ENCODE results near the gene HHAT. TPM values are rescaled to one million over a fixed set of nuclear protein-coding genes. Genes with fewer than 3 reads are reported as not detected.

Gene HHAT
- total and polyA plus RNA-seq, 3 donors from 2014 or later = 8.5 to 24.3 (median 23.8) TPM

GRCh38 chr1:210541680-210542358 lies 213.1 kb downstream of the HHAT start:
- intact Hi-C loops (cut with DNase I; ENCODE audit: low total_unique reads) = no loop called here
- Histone ChIP-seq H3K9me3 (no peaks in the 10 kb centered on the region), H3K27ac (no peak overlapping the region), H3K27me3 (no peaks in the 10 kb centered on the region), H3K36me3 (ENCODE audit: low read depth, missing control alignments) (no peaks in the 10 kb centered on the region), H3K4me3 (no peak overlapping the region), H3K4me1 (no peaks in the 10 kb centered on the region)
- no peak for DNase-seq
- WGBS, 2 donors = 84 to 85% methylated on average over 6 of the region's 6 CpGs
- TF ChIP-seq, protein P1, sequence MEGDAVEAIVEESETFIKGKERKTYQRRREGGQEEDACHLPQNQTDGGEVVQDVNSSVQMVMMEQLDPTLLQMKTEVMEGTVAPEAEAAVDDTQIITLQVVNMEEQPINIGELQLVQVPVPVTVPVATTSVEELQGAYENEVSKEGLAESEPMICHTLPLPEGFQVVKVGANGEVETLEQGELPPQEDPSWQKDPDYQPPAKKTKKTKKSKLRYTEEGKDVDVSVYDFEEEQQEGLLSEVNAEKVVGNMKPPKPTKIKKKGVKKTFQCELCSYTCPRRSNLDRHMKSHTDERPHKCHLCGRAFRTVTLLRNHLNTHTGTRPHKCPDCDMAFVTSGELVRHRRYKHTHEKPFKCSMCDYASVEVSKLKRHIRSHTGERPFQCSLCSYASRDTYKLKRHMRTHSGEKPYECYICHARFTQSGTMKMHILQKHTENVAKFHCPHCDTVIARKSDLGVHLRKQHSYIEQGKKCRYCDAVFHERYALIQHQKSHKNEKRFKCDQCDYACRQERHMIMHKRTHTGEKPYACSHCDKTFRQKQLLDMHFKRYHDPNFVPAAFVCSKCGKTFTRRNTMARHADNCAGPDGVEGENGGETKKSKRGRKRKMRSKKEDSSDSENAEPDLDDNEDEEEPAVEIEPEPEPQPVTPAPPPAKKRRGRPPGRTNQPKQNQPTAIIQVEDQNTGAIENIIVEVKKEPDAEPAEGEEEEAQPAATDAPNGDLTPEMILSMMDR (IDR thresholded peaks at IDR 0.05) = no peak
- no peak for TF ChIP-seq POLR2A (IDR thresholded peaks at IDR 0.05)

DNA sequence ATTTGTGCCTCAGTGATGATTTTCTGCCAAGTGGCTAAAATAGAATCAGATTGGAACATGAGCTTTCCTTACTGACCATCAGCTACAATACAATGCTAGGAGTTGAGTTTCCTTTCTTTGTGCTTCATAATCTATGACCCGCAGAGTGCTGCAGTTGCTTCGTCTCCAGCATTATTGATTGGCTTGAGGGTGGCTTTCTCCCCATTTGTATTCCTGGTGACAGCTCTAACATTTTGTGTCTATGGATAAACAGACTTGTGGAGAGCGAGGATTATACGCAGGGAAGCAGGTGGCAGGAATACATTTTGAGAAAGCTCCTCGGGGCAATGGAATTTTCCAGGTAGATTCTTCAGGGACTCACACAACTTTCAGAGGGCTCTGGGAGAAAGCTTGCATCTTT lies 223.2 kb downstream of the HHAT start:
- H3K9me3 ChIP-seq = no peaks in the 10 kb centered on the region
- H3K27me3 ChIP-seq = no peaks in the 10 kb centered on the region
- intact Hi-C loops (cut with DNase I; ENCODE audit: low total_unique reads) = no loop called here
- no peak overlapping the region for H3K4me3 ChIP-seq
- TF ChIP-seq, protein P1 (IDR thresholded peaks at IDR 0.05) = no peak
- no peak for TF ChIP-seq POLR2A (IDR thresholded peaks at IDR 0.05)
- H3K27ac ChIP-seq = no peak overlapping the region
- H3K36me3 ChIP-seq (ENCODE audit: low read depth, missing control alignments) = no peaks in the 10 kb centered on the region
- WGBS, 2 donors = 93 to 97% methylated on average over 5 of the region's 5 CpGs
- no peaks in the 10 kb centered on the region for H3K4me1 ChIP-seq
- no peak for DNase-seq

DNA sequence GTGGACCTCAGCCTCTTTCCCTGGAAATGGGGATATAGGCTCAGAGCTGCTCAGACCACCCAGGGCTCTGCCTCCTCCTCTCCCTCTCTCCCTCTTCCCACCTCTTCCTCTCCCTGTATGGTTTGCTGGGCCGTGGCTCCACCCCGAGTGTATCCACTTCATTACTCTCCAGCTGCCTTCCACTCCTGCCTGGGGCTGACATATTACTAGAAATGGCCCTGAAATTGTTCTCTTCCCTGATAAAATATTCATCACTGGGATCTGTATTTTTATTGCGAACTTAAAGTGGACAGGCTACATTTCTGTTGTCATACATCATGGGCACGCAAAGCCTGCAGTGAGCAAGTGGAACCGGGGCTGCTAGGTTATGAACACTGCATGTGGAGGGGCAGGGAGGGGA lies 225.0 kb downstream of the HHAT start:
- Histone ChIP-seq H3K27ac (no peak overlapping the region), H3K4me3 (no peak overlapping the region), H3K9me3 (no peaks in the 10 kb centered on the region), H3K27me3 (no peaks in the 10 kb centered on the region), H3K36me3 (ENCODE audit: low read depth, missing control alignments) (no peaks in the 10 kb centered on the region), H3K4me1 (peaks cover 6% of the 10 kb centered on the region)
- TF ChIP-seq POLR2A (IDR thresholded peaks at IDR 0.05) = no peak
- TF ChIP-seq, protein P1 (IDR thresholded peaks at IDR 0.05) = no peak
- intact Hi-C loops (cut with DNase I; ENCODE audit: low total_unique reads) = no loop called here
- 70 to 71% methylated on average over 5 of the region's 5 CpGs for WGBS, 2 donors
- DNase-seq = no peak

DNA sequence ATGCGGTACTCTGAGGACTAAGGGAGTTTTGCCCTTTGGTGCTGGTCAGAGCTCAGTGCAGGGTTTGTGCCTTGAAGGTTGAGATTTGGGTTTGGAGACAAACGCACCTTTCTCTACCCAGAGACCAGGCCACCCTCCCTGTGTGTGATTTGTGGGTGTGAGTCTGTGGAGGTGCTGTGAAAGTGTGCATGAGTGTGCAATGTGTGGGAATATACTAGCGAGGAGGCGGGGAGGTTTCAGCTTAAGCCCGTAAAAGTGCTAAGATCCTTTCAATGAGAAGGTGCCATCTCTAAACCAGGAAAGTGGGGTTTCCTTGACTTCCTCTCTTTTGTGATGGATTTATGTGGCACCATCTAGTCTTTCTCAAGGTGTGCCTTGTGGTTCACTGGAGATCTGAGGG lies 225.7 kb downstream of the HHAT start:
- TF ChIP-seq, protein P1 (IDR thresholded peaks at IDR 0.05) = no peak
- no peak for TF ChIP-seq POLR2A (IDR thresholded peaks at IDR 0.05)
- H3K4me1 ChIP-seq = peaks cover 6% of the 10 kb centered on the region
- no peaks in the 10 kb centered on the region for H3K9me3 ChIP-seq
- no peak for DNase-seq
- no peaks in the 10 kb centered on the region for H3K36me3 ChIP-seq (ENCODE audit: low read depth, missing control alignments)
- 95% methylated on average over 5 of the region's 5 CpGs for WGBS, 2 donors
- no peak overlapping the region for H3K27ac ChIP-seq
- no peaks in the 10 kb centered on the region for H3K27me3 ChIP-seq
- intact Hi-C loops (cut with DNase I; ENCODE audit: low total_unique reads) = no loop called here
- H3K4me3 ChIP-seq = no peak overlapping the region

DNA sequence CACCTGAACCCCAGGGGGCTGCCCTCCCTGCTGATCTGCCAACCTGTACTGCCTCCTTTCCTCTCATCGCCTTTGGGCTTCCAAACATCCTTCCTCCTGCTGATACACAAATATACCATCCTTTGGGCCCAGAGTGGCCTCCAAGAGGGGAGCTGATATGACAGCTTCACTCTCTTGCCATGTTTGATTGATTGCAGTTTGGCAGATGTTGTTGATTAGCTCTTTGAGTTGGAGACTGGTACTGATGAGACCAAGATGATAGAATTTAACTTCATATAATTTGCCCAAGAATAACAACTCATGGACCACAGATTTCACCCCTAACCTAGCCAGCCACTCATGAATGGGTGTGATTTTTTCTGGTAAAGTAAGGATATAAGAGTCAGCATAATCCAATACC lies 227.8 kb downstream of the HHAT start:
- no peaks in the 10 kb centered on the region for H3K27me3 ChIP-seq
- H3K4me3 ChIP-seq = no peak overlapping the region
- TF ChIP-seq POLR2A (IDR thresholded peaks at IDR 0.05) = no peak
- TF ChIP-seq, protein P1 (IDR thresholded peaks at IDR 0.05) = no peak
- intact Hi-C loops (cut with DNase I; ENCODE audit: low total_unique reads) = no loop called here
- 100% methylated on average over 1 of the region's 1 CpG for WGBS, 2 donors
- H3K4me1 ChIP-seq = peaks cover 6% of the 10 kb centered on the region
- no peaks in the 10 kb centered on the region for H3K36me3 ChIP-seq (ENCODE audit: low read depth, missing control alignments)
- H3K27ac ChIP-seq = no peak overlapping the region
- no peaks in the 10 kb centered on the region for H3K9me3 ChIP-seq
- no peak for DNase-seq

Measured in testis (tissue), 3 donors.